Stimulated activated CD8-positive, alpha-beta memory T cell treated with anti-CD3 and anti-CD28 coated beads, Interleukin-2, amount 100 ng/mL, for 48 hours (primary cell): ENCODE data around the gene OR10G3.

ENCODE experiments used
- DNase-seq, 2 donors: peaks; one replicate each; pipeline ENCODE4 v3.0.0-alpha.2; 2020; ENCODE audit warnings: low read depth in 2 of 2

The OR10G3 gene

DNA sequence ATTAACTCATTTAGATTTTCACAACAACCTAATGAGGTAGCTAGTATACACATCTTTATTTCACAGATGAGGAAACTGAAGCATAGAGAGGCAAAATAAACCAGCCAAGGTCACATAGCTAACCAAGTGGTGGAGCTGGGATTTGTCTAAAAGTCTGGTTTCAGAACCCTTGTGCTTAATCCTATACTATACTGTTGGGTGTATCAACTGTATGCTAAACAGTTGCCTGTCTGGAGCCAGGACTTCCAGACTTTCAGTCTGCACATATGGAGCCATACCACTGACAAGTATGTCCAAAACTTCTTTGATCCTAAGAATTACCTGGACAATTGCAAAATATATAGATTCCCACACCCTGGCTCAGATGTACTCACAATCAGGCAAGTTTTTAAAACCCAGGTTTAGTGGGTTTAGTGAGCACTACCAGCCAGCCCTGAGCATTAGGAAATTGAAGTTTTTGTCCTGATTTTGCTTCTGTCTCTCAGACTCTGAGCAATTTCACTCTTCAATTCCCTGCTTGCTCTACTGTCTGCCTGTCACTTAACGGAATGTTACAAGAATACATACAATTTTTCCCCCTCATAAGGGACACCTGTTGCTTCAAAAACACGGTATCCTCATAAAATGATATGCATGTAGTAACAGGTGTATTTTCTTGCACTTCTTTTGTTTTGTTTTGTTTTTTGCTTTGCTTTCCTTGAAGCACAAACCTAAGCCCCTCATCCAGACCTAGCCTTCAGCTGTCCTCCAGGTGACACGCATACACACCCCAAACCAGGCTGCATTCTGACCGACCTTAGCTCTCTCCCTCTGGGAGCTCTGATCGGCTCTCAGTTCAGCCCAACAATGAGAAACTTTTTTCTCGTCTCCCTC, 44.1 kb downstream of the OR10G3 start:
- no peak for DNase-seq

DNA sequence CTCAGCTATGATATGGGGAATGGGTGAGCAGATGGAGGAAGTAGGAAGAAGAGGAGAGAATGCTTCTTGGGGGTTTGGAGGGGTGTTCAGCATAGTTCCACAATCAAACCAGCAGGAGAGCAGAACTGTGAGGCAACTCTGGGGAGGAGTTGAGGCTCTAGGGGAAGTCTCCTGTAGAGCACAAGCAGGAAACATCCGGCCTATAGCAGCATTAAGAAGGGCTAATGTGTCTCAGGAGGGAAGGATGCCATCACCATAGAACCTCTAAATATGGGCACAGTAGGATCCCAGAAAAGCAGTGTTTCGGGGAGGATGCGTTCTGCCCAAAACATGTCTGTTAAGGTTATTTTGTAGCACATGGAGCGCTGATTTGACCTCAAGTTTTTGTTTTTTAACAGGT, 45.3 kb downstream of the OR10G3 start:
- no peak for DNase-seq

DNA sequence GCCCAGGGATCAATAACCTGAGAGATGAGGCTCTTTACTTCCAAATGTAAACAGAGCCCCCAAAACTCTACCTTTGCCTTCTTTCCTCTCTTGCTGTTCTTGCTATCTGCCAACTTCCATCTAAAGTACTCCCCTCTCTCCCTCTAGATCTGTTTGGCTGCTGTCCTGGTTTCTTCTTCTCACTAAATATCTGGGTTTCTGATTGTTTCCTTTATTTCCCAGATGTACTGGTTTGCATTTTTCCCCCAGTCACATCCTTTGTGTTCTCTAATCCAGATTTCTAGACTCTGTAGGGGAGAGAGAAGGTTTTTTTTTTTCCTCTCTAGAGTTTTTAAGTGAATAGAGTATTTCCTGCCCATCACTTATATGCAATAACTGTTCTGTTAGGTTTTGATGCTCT, 46.6 kb downstream of the OR10G3 start:
- no peak for DNase-seq

DNA sequence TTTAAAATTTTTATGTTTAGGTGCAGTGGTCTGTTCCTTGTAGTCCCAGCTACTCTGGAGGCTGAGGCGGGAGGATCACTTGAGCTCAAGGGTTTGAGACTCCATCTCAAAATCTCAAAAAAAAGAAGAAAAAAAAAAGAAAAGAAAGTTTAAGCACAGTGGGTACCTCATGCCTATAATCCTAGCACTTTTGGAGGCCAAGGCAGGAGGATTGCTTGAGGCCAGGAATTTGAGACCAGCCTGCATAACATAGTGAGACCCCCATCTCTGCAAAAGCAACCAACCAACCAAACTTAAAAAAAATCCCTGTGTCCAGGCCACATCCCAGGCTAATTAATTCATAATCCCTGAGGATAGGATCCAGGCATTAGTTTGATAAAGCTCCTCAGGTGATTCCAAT, 50.4 kb downstream of the OR10G3 start:
- DNase-seq = no peak

DNA sequence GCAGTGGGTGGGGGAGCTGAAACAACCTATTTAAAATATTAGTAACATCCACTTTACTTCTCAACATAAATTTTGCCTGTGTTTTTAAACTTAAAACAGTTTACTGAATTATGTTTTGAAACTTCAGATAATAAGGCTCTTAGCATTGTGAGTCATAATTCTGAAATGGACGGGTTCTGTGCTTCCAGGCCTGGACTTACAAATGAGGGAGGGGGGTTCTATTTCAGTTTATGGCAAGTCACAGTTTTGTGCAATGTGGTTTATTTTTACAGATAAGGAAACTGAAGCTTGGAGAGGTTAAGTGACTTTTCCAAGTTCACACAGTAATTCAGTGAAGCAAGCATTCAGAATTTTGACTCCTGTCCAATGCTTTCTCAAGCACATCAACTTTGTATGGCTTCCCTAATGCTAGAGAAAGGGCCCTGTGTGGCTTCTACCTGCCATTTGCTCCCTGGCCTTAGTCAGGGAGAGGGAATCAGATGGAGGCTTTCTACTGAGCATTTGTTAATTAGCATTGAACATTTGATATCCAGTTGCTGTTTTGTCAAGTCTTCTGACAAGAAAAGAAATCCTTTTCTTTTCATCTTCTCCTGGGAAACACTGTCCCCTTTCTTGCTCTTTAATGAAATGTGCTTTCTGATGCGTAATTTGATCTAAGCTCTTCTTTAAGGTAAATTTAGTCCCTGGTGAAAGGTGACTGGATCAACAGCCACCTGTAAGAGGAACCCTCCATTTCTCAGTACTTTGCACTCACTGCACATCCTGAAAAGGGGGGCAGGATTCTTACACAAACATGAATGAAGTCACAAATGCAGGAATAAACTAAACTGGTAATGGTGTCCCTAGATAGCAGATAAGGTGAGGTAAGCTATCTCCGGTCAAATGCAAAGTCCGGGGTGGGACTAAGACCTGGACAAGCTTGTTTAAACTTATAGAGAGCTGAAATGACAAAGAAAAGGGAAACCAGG, 51.2 kb downstream of the OR10G3 start:
- no peak for DNase-seq

DNA sequence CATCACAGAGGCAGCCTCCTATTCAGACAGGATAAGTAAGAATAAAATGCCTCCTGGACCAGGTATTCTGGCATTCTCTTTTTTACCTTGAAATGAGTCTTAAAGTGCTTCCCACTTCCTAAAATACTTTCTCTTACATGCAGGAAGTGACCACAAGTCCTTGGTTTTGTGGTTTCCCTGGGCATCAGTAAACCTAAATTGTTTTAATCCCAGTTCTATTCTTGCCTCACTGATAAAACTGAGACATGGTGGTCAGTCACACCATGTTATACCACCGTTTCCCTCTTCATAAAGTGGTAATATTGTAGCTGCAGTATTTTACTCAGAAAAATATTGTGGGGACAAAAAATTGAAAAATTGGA, 52.6 kb downstream of the OR10G3 start:
- no peak for DNase-seq

DNA sequence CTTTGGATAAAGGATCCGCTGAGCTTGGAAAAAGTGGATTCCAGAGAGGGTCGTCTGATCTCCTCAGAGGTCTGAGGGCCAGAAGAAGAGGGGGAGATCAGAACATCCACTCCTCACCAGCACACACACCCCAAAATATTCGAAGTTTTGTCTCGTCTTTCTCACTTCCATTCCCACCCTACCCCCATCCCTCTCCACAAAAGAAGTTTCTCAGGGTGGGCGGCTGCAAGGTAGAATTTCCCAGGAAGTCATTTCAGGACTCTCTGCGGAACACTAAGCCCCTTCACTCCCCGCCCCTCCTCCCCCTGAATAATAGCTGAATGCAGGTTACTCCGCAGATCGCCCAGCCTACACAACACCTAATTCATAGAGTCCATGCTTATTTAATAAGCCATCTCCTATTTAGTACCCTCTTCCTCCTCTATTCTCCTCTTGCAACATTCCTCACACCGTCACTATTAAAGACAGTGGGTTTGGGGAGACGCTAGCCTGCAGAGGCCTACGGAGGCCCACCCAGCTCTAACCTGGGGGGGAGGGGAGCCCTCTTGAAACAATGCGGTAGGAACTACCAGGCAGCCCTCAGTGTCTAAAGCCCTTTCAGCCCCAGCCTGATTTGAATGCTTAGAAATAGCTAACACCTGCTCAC, 53.1 kb downstream of the OR10G3 start:
- no peak for DNase-seq

DNA sequence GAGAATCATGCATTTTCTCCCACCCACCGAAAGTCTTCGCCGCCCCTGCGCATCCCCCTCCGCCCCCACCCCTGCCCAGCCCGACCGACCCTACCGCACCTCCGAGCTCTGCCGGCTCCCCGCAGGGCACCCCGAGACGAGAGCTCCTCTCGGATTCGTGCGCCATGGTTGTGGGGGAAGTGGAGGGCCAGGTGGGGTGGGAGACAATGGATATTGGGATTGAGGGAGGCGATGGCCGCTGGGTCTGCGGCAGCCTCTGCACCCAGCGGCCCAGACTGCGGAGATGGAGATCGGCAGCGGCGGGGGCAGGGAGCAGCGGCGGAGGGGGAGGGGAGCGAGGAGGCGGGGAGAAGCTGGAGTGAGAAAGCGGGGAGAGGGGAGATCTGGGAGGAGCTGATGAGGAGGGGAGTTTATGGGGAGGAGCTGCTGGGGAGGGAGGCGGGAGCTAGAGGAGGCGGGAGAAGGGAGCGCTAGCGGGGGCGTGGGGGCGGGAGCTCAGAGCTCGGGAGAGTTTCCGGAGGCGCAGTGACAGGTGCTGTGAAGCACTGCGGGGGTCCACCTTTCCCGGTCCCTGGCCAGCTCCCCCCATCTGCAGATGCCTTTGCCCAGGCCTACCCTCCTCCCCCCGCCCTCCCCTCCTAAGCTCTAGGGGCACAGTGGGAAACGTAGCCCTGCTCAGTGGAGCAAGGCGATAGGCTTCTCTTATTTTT, 53.8 kb downstream of the OR10G3 start, which contains the start of gene SALL2:
Gene SALL2, minus strand, starts transcription at position 385 of the 710 bp plus-strand sequence. Its CDS starts 219 bp downstream, at position 166.
- peak; percentile 51 to 67 for DNase-seq

DNA sequence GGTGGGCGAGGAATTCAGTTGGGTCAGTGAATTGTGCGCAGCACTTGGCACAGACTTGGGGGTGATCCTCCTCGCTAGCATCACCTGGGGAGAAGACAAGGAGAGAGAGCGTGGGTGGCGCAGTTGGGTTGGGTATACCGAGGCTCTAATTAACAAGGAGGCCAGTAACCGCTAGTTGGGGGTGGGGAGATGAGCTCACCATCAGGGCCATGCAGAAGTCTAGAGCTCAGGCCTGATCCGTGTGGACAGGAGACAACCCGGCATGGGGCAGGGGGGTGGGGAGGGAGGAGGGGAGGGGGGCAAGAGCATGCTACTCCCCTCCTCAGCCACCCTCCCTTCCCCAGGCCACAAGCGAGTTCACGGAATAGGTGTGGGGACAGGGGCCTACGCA, 54.3 kb downstream of the OR10G3 start:
- DNase-seq = no peak

DNA sequence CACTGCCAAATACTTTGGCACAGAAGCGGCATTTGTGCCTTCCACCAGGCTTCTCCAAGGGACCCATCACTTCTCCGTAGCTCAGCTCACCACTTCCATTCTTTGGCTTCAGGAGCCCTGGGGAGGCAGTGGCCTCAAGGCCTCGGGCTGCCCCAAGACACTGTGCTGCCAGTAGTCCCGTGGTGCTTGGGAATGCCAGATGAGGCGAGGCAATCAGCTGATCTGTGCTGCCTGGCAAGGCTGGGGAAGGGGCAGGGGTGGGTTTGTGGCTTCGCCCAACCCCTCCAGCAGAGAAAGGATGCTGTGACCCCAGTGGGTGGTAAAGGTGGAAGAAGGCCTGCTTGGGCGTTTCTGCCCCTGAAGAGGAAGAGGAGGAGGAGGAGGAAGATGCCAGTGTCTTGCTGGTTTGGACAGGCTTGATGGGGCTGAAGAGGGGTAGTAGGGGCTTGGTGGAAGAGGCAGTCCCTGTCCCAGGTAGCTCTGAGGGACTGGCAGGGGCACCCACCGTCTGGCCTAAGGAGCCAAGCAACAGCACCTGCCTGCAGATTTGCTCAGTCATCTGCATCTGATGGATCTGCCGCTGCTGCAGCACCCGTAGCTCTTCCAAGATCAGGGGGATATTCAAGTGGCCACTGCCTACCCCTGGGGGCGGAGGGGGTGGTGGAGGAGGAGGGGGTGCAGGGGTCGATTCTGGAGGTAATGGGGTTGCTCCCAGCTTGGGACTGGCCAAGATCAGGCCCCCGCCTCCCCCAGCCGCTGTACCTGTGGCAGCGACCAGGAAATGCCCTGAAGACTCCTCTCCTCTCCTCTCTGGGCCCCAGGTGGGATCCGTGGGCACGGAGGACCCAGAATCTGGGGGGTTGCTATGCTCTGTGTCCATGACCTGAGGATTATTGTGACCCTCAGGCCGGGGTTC, 55.0 kb downstream of the OR10G3 start:
- DNase-seq = no peak

DNA sequence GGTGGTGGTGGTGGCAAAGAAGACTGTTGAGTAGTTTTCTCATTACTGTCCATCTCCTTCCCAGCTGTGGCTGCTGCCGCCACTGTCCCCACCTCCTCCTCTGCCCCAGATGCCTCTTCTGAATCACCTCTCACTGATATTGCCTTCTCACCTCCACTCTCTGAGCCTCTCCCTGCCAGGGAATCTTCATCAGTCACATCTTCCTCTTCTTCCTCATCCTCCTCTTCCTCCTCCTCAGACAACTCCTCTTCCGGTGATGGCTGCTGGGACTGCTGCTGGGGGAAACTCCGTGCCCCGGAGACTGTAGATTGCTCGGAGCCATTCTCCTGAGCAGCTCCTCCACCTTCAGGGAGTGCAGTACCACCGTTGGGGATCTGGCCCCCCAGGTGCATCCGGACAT, 56.7 kb downstream of the OR10G3 start:
- DNase-seq = no peak

DNA sequence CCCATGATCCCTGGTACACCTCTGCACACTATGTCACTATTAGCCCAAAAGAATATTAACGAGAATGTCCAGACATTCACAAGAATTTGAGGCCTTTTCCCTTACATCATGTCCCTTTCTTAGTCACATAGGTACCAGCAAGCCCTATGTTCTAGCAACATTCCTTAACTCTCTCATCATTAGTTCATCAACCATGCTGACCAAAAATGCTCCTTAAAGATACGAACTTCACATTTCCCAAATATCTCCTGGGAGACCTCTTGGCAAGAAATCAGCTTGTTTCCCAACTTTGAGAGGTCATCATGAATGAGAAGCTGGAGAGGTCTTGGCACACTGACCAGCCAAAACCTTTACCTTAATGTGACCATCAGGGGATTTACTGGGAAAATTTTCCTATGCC, 58.4 kb downstream of the OR10G3 start:
- DNase-seq = no peak

DNA sequence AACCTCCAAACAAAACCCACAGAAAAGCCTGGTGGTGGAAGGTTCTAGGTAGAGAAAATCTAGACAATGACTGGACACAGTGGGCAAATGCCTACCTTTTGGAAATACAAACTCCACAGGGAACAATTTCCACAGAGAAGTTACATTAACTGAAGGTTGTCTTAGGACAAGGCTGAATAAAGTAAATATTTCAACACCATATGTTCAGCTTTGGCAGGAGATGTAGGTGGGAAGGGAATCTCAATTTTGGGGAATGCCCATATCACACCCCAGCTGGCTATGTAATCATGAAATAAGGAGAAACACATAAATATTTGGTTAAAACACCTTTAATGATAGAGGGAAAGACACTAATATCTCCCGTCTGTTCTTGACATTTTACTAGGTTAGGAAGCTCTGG, 59.1 kb downstream of the OR10G3 start:
- no peak for DNase-seq

DNA sequence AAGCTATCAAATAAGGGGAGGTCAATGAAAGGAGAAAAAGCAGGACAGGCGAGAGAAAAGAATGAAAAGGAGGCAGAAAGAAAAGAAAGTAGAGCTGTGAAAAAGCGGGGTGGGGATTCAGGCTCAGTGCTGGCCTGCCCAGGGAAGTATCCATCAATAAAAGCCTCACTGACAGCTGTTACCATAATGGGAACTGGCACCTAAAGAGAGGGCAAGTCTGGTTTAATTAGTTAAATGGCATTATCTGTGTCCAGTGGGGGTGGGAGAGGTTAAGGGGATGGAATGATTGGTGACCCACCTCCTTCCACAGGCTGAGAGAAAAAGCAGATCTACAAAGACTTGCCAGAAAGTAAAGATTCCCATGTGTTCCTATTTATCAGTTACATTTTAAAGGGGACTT, 61.2 kb downstream of the OR10G3 start:
- DNase-seq = no peak
